ENCODE results near the gene IFNA5. TPM values are rescaled to one million over a fixed set of nuclear protein-coding genes. Genes with fewer than 3 reads are reported as not detected.

IFNA5 gene
- total and polyA plus RNA-seq, 2 of the 13 experiments (the other 11 are each of a cell fraction or from before 2014, with no cell fraction given), result not detected

DNA sequence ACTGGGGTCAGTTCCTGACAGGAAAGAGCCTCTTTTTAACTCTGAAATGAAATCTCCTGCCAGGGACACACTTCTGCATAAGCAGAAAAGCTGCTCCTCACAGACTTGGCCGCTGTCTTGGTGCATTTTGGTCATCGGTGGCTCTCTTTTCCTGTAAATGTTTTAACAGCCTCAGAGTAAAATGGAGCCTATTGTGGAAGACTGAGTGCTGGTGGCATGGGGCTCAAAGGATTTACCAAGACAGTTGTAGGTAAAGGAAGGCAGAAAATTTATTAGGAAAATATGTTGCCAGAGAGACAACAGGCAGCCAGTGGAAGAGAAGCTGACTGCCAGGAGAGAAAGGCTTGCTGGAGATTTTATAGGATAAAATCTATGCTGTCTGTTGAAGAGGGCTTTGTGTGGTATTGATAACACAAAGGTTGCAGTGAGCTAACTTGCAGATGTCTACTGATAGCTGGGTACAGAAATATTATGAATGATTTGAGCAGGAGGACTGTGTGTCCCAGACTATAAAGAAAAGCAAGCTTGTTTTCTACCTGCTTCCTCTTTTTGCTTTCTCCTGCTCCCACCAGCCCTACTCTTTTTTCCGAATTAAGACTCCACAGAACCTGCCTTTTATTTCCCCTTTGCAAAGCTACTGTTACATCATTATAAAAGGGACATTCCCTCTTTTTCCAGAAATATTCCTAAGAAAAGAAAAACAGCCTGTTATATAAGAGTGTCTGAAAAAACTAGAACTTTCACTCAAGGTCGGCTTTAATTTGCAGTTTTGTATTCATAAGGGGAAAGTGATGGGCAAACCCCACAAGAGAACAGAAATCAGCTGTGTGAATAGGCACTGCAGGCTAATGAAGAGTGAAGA, 37.4 kb downstream of the IFNA5 start:
- H3K79me2 ChIP-seq (ENCODE audit: insufficient read depth, low read length), result no peaks in the 10 kb centered on the region
- no peaks in the 10 kb centered on the region for H4K20me1 ChIP-seq (ENCODE audit: insufficient read depth, low read length)
- in situ Hi-C loops (cut with HindIII; ENCODE audit: extremely low pct_ligation_motif_present, low pct_unique_long_range_greater_than_20kb) (no loop called here), intact Hi-C loops (cut with micrococcal nuclease; ENCODE audit: unreplicated experiment) (no loop called here)
- no peaks in the 10 kb centered on the region for H3K4me1 ChIP-seq (ENCODE audit: insufficient read depth, low read length)
- no TSS peak for BruUV-seq (replicated peaks)
- 0% methylated on average over 4 of the region's 4 CpGs for WGBS (ENCODE audit: low lambda C conversion rate)
- no peak overlapping the region for H3K9ac ChIP-seq (ENCODE audit: insufficient read depth, low read depth, low read length)
- no peaks in the 10 kb centered on the region for H3K9me3 ChIP-seq (ENCODE audit: low read length)
- ChIA-PET CTCF (ENCODE audit: low intra/inter-chr PET ratio, low total read pairs) (no interaction called here), POLR2A (no interaction called here)
- no peak for ATAC-seq
- H3K4me3 ChIP-seq (replicated peaks in 1 of 3; ENCODE audit: insufficient read depth in 1 of 3, low read depth in 2 of 3, low read length in 3 of 3), result no peak overlapping the region
- no peak overlapping the region for H2AFZ ChIP-seq (ENCODE audit: low read length)
- H3K4me2 ChIP-seq (ENCODE audit: low read depth, low read length), result no peak overlapping the region
- FAIRE-seq, result no peak
- no peaks in the 10 kb centered on the region for H3K36me3 ChIP-seq (replicated peaks in 1 of 2; ENCODE audit: control insufficient read depth in 1 of 2, insufficient read depth in 2 of 2, low read length in 2 of 2)
- no peaks in the 10 kb centered on the region for H3K27me3 ChIP-seq (ENCODE audit: control insufficient read depth in 1 of 2, insufficient read depth in 2 of 2, low read length in 2 of 2)
- no peak for DNase-seq (ENCODE audit: low spot score)
- no peak overlapping the region for H3K27ac ChIP-seq (ENCODE audit: extremely low read length, insufficient read depth, low read length)
- TF ChIP-seq, protein P1, sequence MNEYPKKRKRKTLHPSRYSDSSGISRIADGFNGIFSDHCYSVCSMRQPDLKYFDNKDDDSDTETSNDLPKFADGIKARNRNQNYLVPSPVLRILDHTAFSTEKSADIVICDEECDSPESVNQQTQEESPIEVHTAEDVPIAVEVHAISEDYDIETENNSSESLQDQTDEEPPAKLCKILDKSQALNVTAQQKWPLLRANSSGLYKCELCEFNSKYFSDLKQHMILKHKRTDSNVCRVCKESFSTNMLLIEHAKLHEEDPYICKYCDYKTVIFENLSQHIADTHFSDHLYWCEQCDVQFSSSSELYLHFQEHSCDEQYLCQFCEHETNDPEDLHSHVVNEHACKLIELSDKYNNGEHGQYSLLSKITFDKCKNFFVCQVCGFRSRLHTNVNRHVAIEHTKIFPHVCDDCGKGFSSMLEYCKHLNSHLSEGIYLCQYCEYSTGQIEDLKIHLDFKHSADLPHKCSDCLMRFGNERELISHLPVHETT (CRISPR knock-in tag; conservative IDR thresholded peaks at IDR 0.05), result no peak
- no peak for TF ChIP-seq POLR2G (IDR thresholded peaks at IDR 0.05; ENCODE audit: low read depth, low read length)
- no peak for TF ChIP-seq ZNF546 (CRISPR knock-in tag; conservative IDR thresholded peaks at IDR 0.05)
- no peak for TF ChIP-seq RFX5 (IDR thresholded peaks at IDR 0.05; ENCODE audit: low read depth, low read length)
- no peak for TF ChIP-seq KAT8 (CRISPR knock-in tag; IDR thresholded peaks at IDR 0.05)
- no peak for TF ChIP-seq ZNF263 (CRISPR knock-in tag; IDR thresholded peaks at IDR 0.05)
- no peak for TF ChIP-seq TCF12 (IDR thresholded peaks at IDR 0.05)
- no peak for TF ChIP-seq TCF12 (CRISPR knock-in tag; IDR thresholded peaks at IDR 0.05)
- TF ChIP-seq RCOR2 (CRISPR knock-in tag; IDR thresholded peaks at IDR 0.05), result no peak
- no peak for TF ChIP-seq ZNF713 (CRISPR knock-in tag; IDR thresholded peaks at IDR 0.05)

Measured in HepG2 (cell line).